NCI-H146 treated with DMSO at 0.1 percent for 48 hours (cell line): ENCODE data around the gene ALAD.
A peak's percentile ranks its signal among the peaks of the same experiment; 100 is the strongest.
"Not testable (repeated sequence)": the region's sequence is repeated elsewhere in the genome, so short reads cannot be mapped to it uniquely, and the experiment has no call there.

Experiments
- DNase-seq: peaks from one replicate; lab custom pipeline; 2025; ENCODE audit not compliant: unreplicated experiment; lab: John Stamatoyannopoulos, UW

ALAD gene

DNA sequence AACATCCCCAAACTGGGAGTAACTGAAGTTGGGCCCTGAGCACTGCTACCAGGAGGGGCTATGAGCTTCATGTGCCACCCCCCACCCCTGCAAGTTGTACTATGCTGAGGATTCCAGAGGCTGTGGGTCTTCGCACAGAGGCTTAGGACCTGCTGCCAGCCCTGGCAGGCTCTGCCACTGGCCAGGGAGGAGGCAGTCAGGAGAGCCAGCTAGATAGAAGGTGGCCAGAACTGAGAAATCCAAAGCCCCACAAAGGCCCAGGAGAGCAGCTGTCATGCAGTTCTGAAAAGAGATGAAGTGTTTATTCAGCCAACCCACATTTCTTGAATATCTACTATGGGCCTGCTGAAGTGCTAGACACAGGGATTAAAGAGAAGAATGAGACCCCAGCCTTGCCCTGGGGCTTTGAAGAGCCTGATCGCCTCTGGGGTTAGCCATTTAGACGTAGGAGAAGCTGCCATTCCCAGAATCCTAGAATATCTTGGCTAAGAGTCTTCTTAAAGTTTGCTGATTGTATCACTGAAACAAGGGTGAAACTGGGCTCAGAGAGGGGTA lies 1.4 kb downstream of the ALAD start:
- DNase-seq = no peak

DNA sequence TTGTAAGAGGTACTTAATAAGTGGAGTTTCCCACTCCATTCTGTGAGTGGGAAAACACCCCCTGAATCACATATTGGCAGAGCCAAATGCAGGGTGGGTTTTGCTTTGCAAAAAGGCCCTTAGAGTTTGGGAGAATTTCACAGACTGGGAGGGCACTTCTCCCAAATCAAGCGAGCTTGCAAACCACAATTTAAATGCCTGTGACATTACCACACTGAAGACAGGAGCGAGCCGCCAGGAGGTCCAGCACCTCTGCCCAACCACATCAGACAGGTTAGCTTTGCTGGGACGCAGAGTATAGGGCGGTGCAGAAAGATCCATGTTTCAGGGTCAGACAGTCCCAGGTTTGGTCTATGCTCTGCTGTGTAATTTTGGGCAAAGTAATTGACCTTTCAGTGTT lies 2.3 kb downstream of the ALAD start:
- DNase-seq = no peak

- no peak for DNase-seq
Measured at GRCh38 chr9:113397203-113397631, 3.9 kb downstream of the ALAD start.

DNA sequence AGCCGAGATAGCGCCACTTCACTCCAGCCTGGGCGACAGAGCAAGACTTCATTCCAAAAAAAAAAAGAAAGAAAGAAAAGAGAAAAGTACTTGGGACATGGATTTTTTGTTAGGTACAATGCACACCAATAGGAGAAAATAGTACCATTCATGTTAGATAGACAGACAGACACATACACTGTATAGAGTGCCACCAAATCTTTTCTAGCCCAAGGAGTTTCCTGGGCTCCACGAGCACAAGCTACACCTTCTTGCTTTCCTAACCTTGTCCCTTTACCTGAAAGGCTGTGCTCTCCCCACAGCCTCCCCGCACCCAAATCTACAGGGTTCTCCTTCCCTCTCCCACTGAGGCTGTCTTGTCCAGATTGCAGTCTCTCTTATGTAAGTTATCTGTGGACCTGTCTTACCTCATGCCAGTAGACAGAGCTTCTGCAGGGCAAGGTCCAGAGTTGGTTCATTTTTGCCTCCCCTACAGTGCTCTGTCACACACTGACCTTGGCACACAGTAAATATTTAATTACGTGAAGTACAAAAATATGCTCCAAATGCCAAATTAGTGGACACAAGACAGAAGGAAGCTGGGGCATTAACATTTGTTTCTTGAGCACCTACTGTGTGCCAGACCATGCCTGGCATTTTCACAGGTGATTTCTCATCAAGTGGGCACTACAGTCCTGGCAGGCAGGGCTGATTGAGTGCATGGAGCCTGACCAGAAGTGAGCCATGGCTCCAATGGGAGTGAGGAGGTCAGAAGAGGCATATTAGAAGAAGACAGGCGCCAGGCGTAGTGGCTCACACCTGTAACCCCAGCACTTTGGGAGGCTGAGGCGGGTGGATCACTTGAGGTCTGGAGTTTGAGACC lies 5.9 kb downstream of the ALAD start:
- DNase-seq = no peak

DNA sequence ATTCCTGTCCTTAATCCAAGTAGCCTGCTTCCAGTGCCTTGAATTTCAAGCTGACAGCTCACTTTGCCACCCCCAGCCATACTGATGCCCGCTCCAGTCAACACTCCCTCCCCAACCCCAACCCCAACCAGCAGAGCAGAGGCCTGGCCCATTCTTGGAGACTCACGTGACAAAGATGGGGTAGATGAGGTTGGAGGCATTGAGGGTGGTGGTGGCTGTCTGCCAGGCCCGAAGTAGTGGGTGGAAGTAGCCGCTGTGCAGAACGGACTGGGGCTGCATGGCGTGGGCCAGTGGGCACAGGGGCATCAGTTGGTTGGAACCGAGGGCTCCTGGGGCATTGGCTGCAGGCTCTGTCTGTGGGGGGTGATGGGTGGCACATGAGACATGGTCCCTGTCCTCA lies 7.8 kb downstream of the ALAD start:
- no peak for DNase-seq

GRCh38 chr9:113391917-113392316 lies 9.2 kb downstream of the ALAD start:
- DNase-seq = no peak

- DNase-seq = no peak
Measured at GRCh38 chr9:113390192-113390960, 10.7 kb downstream of the ALAD start.

GRCh38 chr9:113389451-113389850 lies 11.6 kb downstream of the ALAD start:
- DNase-seq = no peak

- DNase-seq = no peak
Measured at GRCh38 chr9:113388833-113389232, 12.3 kb downstream of the ALAD start.

GRCh38 chr9:113387560-113388230 lies 13.4 kb downstream of the ALAD start:
- no peak for DNase-seq

GRCh38 chr9:113386571-113387393 lies 14.3 kb downstream of the ALAD start:
- DNase-seq = no peak

- DNase-seq = no peak
Measured at GRCh38 chr9:113381909-113382411, 19.1 kb downstream of the ALAD start.

DNA sequence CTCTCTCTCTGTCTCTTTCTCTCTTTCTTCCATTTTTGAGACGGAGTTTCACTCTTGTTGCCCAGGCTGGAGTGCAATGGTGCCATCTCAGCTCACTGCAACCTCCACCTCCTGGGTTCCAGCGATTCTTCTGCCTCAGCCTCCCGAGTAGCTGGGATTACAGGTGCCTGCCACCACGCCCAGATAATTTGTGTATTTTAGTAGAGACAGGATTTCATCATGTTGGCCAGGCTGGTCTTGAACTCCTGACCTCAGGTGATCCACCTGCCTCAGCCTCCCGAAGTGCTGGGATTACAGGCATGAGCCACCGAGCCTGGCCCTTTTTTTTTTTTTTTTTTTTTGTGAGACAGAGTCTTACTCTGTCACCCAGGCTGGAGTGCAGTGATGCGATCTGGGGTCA lies 19.6 kb downstream of the ALAD start:
- DNase-seq = not testable (repeated sequence)

DNA sequence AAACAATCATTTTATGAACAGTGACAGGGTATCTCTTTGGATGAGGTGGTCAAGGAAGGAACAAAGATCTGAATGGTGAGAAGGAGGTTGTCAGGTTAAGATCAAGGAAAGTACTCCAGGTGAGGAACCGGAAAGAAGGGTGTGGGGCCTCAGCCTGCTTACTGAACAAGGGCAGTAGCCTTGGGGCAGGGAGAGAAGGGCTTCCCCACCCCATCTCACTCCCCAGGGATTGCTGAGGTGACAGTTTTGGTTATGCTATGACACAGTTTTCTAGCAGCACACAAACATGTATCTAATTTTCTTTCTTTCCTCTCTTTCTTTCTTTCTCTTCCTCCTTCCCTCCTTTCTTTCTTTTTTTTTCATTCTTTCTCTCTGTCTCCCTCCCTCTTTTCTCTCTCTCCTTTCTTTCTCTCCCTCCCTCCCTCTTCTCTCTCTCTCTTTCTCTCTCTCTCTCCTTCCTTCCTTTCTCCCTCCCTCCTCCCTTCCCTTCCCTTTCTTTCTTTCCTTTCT lies 20.2 kb downstream of the ALAD start:
- DNase-seq = no peak

DNA sequence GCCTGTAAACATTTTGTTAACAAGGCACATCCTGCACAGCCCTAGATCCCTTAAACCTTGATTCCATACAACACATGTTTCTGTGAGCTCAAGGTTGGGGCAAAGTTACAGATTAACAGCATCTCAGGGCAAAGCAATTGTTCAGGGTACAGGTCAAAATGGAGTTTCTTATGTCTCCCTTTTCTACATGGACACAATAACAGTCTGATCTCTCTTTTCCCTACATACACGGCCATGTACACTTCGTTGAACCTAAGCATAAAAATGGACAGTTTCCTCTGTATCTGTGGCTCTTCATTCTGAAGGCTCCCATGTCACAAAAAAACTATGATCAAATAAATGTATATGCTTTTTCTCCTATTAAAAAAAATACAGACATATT lies 21.3 kb downstream of the ALAD start:
- not testable (repeated sequence) for DNase-seq

- DNase-seq = not testable (repeated sequence)
Measured at GRCh38 chr9:113379094-113379828, 21.8 kb downstream of the ALAD start.

DNA sequence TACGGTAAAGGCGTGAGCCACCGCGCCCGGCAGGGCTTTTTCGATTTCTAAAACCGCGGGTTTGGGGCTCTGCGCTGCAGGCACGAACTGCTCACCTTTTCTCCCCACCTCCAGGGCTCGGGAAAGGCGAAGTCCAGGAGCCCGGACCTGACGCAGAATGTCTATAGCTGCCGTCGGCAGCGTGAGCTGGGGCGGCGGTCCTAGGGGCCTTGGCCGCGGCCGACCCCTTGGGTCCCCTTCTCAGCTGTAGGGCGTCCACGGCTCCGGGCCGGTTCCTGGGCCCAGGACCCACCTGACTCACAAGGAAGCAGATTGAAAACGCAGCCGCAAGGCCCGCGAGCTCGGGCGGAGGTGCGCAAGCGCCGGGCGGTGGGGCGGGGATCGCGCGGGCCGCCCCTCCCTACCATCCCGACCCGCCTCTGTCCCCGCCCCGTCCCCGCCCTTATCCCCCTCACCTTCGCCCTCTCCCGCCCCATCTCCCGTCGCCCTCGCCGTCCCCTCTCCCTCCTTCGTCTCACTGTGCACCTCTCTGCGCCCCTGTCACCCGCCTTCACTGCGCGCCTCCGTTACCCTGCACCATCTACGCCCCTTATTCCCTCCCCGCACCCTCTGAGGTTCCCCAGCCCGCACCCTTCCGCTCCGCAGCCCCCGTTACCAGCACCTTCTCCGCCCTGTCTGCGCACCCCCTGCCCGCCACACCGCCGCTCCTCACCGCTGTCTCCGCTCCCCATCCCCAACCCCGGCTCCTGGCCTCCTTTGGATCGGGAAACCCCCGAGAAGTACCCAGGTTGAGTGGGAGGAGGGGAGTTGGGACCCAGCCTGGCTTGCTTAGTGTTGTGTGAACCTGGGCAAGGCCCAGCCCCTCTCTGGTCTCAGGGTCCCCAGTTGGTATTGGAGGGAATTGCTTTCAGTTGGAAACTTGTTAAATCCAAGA lies 24.2 kb downstream of the ALAD start, which contains the start of gene HDHD3:
HDHD3 (minus strand) TSS at position 353 of the 934 bp plus-strand sequence. CDS start 2,632 bp downstream, outside the sequence.
- DNase-seq = peak; percentile 25
